ENCODE data around the gene ATN1. TPM values are rescaled to one million over a fixed set of nuclear protein-coding genes. Genes with fewer than 3 reads are reported as not detected.
A peak's percentile ranks its signal among the peaks of the same experiment; 100 is the strongest.

Gene ATN1
- total RNA-seq, 1 experiment from 2014 or later: 82.3 TPM

- no peaks in the 10 kb centered on the region; the same call in 1 of the 2 replicates for H3K36me3 ChIP-seq (ENCODE audit: control insufficient read depth, insufficient read depth, low read length)
- CTCF ChIA-PET: no interaction called here
- peak overlapping the region; percentile 64 to 72 for H3K4me3 ChIP-seq (ENCODE audit: low read depth in 2 of 2, low read length in 2 of 2)
- no peak for DNase-seq (ENCODE audit: low read depth, low spot score)
- POLR2A ChIA-PET: no interaction called here
- in situ Hi-C loops (cut with HindIII; ENCODE audit: low pct_unique_long_range_greater_than_20kb, low sequenced_read_pairs): no loop called here
- TF ChIP-seq, protein P1, sequence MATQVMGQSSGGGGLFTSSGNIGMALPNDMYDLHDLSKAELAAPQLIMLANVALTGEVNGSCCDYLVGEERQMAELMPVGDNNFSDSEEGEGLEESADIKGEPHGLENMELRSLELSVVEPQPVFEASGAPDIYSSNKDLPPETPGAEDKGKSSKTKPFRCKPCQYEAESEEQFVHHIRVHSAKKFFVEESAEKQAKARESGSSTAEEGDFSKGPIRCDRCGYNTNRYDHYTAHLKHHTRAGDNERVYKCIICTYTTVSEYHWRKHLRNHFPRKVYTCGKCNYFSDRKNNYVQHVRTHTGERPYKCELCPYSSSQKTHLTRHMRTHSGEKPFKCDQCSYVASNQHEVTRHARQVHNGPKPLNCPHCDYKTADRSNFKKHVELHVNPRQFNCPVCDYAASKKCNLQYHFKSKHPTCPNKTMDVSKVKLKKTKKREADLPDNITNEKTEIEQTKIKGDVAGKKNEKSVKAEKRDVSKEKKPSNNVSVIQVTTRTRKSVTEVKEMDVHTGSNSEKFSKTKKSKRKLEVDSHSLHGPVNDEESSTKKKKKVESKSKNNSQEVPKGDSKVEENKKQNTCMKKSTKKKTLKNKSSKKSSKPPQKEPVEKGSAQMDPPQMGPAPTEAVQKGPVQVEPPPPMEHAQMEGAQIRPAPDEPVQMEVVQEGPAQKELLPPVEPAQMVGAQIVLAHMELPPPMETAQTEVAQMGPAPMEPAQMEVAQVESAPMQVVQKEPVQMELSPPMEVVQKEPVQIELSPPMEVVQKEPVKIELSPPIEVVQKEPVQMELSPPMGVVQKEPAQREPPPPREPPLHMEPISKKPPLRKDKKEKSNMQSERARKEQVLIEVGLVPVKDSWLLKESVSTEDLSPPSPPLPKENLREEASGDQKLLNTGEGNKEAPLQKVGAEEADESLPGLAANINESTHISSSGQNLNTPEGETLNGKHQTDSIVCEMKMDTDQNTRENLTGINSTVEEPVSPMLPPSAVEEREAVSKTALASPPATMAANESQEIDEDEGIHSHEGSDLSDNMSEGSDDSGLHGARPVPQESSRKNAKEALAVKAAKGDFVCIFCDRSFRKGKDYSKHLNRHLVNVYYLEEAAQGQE (IDR thresholded peaks at IDR 0.05; ENCODE audit: insufficient read depth in 1 of 2, low read depth in 2 of 2, low read length in 1 of 2): no peak
- TF ChIP-seq SIN3A (IDR thresholded peaks at IDR 0.05; ENCODE audit: borderline replicate concordance, insufficient read depth, low read depth, low read length): no peak
- no peak for TF ChIP-seq CTCF (IDR thresholded peaks at IDR 0.05)
- no peak for TF ChIP-seq TCF7L2 (IDR thresholded peaks at IDR 0.05; ENCODE audit: low read depth, low read length)
- TF ChIP-seq POLR2AphosphoS5 (IDR thresholded peaks at IDR 0.05; ENCODE audit: low read depth, low read length): no peak
- H3K9me3 ChIP-seq (ENCODE audit: control insufficient read depth, insufficient read depth, low read depth, low read length): no peaks in the 10 kb centered on the region
- BruUV-seq (replicated peaks): no TSS peak
- peaks cover 38% of the 10 kb centered on the region for H3K4me1 ChIP-seq (ENCODE audit: control insufficient read depth, insufficient read depth, low read length)
- peak overlapping the region; percentile 95 for H3K27ac ChIP-seq (ENCODE audit: low read length)
- H3K27me3 ChIP-seq (ENCODE audit: control insufficient read depth, insufficient read depth, low read length): no peaks in the 10 kb centered on the region
- ATAC-seq: no peak
- intact Hi-C loops (cut with micrococcal nuclease; ENCODE audit: unreplicated experiment): loop anchor here (10.0 kb wide), 1 partner anchor 169 kb away; no protein-coding TSS in a partner anchor
Observed at GRCh38 chr12:6945613-6946012, 17.9 kb downstream of the ATN1 start.

GRCh38 chr12:6946033-6946919 is 18.5 kb downstream of the ATN1 start:
- ATAC-seq (peak; percentile 66), DNase-seq (ENCODE audit: low read depth, low spot score) (no peak)
- TF ChIP-seq POLR2AphosphoS5 (IDR thresholded peaks at IDR 0.05; ENCODE audit: low read depth, low read length): peak; percentile 35; the same call in 1 of the 2 replicates
- TF ChIP-seq, protein P1 (IDR thresholded peaks at IDR 0.05; ENCODE audit: insufficient read depth in 1 of 2, low read depth in 2 of 2, low read length in 1 of 2): no peak
- POLR2A ChIA-PET: no interaction called here
- Histone ChIP-seq H3K36me3 (ENCODE audit: control insufficient read depth, insufficient read depth, low read length) (no peaks in the 10 kb centered on the region; the same call in 1 of the 2 replicates), H3K27me3 (ENCODE audit: control insufficient read depth, insufficient read depth, low read length) (no peaks in the 10 kb centered on the region), H3K4me1 (ENCODE audit: control insufficient read depth, insufficient read depth, low read length) (peaks cover 32% of the 10 kb centered on the region), H3K9me3 (ENCODE audit: control insufficient read depth, insufficient read depth, low read depth, low read length) (no peaks in the 10 kb centered on the region), H3K4me3 (ENCODE audit: low read depth in 2 of 2, low read length in 2 of 2) (peak overlapping the region; percentile 44 to 72), H3K27ac (ENCODE audit: low read length) (peak overlapping the region; percentile 95)
- CTCF ChIA-PET: interaction anchor here (0.7 kb wide), 1 partner anchor 16 kb away, joined by 3 read pairs; no protein-coding TSS in a partner anchor
- BruUV-seq (replicated peaks): no TSS peak
- in situ Hi-C loops (cut with HindIII; ENCODE audit: low pct_unique_long_range_greater_than_20kb, low sequenced_read_pairs) (no loop called here), intact Hi-C loops (cut with micrococcal nuclease; ENCODE audit: unreplicated experiment) (loop anchor here (10.0 kb wide), 1 partner anchor 169 kb away; no protein-coding TSS in a partner anchor)

Measured in Panc1 (cell line).